Stimulated activated CD4-positive, alpha-beta T cell treated with anti-CD3 and anti-CD28 coated beads, Interleukin-2, amount 100 ng/mL, for 48 hours (primary cell): ENCODE measurements around the gene SMARCD2.
"Not testable (repeated sequence)": the region's sequence is repeated elsewhere in the genome, so short reads cannot be mapped to it uniquely, and the experiment has no call there.

Source experiments
- DNase-seq, 2 donors: peaks; one replicate each; pipeline ENCODE4 v3.0.0-alpha.2; 2020

The SMARCD2 gene

GRCh38 chr17:63842540-63843386, at the start of gene SMARCD2:
Gene SMARCD2 (minus strand): TSS chr17:63842685. CDS start chr17:63842674, 11 bp downstream.
- peak; percentile 98 to 99 for DNase-seq

GRCh38 chr17:63889026-63889848, 46.8 kb upstream of the SMARCD2 start:
- DNase-seq = not testable (repeated sequence)

DNA sequence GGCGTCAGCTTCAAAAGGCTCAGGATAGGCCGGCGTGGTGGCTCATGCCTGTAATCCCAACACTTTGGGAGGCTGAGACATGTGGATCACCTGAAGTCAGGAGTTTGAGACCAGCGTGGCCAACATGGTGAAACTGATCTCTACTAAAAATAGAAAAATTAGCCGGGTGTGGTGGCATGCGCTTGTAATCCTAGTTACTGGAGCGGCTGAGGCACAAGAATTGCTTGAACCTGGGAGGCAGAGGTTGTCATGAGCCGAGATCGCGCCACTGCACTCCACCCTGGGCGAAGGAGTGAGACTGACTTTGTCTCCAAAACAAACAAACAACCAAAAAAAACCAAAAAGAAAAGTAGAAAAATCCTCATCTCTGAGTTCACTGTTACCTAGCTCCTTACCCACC, 42.6 kb upstream of the SMARCD2 start:
- not testable (repeated sequence) for DNase-seq

DNA sequence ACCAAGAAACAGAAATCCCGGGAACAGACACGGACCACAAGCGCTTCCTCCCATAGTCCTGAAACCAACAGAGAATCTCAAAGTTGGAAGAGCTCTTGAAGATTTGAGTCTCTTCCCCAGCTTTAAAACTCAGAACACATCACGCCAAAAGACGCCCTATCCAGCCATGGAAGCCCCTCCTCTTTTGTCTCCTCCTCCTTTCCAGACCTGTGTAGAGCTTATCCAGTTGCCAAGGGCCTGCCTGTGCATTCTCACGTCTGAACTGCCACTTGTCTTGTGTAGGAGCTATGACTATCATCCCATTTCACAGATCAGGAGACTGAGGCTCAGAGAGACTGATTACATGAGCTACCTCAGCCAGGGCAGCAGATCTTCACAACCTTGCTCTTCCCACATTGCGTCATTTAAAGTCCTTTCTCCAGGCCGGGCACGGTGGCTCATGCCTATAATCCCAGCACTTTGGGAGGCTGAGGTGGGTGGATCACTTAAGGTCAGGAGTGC, 40.2 kb upstream of the SMARCD2 start:
- DNase-seq = not testable (repeated sequence)

DNA sequence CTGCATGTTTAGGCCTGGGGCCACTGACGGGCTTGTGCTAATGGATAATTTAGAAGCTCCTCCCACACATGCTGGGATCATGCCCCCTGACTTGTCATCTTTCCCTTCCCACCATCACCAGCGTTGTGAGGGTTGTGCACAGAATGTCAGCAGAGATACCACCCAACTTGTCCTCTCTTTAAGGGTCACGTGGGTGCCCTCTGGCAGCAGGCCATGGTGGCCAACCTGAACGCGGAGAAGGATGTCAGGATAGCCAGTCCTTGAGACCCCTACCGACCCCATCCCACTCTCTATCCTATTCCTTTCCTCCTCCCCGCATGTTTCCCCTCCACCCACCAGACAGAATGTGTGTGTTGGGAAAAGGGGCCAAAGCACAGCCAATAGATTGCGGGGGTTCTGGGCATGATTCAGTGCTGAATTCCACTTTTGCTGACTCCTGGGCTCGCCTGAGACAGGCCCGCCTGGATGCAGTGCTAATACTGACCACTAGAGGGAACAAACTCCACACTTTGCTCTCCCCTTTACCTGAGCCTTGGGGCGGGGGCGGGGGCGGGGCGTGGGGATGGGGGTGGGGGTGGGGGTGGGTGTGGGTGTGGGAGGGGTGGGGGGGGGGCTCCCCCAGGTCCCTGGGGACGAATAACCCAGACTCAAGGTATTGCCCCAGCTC, 39.6 kb upstream of the SMARCD2 start, which contains the start of gene GH2:
GH2 (minus strand) TSS at position 10 of the 667 bp plus-strand sequence. CDS start 143 bp downstream, outside the sequence.
- DNase-seq = peak; percentile 63 to 65

DNA sequence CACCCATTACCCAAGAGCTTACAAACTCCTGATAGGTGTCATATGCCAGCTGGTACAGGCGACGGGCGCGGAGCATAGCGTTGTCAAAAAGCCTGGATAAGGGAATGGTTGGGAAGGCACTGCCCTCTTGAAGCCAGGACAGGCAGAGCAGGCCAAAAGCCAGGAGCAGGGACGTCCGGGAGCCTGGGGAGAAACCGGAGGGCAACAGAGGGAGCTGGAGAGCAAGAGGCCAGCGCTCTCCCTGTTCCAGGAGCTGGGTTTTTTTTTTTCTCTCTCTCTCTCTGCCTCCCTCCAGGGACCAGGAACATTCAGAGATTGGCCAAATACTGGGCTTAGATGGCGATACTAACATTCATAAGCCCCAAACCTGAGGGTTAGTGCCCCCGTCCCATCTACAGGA, 38.9 kb upstream of the SMARCD2 start:
- DNase-seq = not testable (repeated sequence)

DNA sequence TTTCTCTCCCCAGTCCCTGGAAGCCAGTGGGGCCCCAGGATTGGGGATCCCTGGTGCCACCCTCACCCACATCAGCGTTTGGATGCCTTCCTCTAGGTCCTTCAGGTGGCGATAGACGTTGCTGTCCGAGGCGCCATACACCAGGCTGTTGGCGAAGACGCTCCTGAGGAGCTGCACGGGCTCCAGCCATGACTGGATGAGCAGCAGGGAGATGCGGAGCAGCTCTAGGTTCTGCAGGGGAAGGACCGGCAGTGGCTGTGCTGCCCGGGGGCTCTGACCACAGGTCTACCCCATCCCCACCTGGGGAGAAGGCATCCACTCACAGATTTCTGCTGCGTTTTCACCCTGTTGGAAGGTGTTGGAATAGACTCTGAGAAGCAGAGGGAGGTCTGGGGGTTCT, 38.2 kb upstream of the SMARCD2 start:
- DNase-seq = no peak

DNA sequence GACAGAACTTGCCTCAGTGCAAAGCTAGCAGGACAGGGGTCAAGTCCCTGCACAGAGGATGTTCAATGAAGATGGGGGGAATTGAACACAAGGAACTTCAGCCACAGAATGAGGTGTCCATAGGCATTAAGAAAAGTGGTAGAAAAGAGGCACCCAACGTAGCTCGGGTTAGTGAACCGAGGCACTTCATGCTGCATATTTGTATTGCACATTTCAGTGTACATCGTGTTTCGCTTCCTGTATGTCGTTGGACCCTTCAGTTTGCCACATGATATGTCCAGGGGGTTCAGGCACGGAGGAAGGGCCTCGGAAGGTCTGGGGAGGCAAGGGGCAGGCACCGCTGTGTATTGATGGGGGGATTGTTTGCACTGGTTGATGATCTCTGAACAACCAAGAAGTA, 35.9 kb upstream of the SMARCD2 start:
- DNase-seq = not testable (repeated sequence)

DNA sequence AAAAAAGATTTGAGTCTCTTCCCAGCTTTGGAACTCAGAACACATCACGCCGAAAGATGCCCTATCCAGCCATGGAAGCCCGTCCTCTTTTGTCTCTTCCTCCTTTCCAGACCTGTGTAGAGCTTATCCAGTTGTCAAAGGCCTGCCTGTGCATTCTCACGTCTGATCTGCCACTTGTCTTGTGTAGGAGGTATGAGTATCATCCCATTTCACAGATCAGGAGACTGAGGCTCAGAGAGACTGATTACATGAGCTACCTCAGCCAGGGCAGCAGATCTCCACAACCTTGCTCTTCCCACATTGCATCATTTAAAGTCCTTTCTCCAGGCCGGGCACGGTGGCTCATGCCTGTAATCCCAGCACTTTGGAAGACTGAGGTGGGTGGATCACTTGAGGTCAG, 32.2 kb upstream of the SMARCD2 start:
- not testable (repeated sequence) for DNase-seq

DNA sequence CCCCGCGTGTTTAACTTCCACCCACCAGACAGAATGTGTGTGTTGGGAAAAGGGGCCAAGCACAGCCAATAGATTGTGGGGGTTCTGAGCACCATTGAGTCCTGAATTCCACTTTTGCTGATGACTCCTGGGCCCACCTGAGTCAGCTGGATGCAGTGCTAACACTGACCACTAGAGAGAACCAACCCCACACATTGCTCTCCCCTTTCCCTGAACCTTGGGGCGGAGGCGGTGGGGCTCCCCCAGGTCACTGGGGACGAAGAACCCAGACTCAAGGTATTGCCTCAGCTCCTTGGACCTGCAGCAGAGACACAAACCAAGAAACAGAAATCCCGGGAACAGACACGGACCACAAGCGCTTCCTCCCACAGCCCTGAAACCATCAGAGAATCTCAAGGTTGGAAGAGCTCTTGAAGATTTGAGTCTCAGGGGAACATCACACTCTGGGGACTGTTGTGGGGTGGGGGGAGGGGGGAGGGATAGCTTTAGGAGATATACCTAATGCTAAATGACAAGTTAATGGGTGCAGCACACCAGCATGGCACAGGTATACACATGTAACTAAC, 31.7 kb upstream of the SMARCD2 start:
- DNase-seq = not testable (repeated sequence)

GRCh38 chr17:63873577-63873976, 31.1 kb upstream of the SMARCD2 start, which contains the start of gene CSH2:
Gene CSH2 (minus strand): TSS chr17:63873677. CDS start chr17:63873614, 63 bp downstream.
- not testable (repeated sequence) for DNase-seq

GRCh38 chr17:63871646-63872365, 29.3 kb upstream of the SMARCD2 start:
- not testable (repeated sequence) for DNase-seq

DNA sequence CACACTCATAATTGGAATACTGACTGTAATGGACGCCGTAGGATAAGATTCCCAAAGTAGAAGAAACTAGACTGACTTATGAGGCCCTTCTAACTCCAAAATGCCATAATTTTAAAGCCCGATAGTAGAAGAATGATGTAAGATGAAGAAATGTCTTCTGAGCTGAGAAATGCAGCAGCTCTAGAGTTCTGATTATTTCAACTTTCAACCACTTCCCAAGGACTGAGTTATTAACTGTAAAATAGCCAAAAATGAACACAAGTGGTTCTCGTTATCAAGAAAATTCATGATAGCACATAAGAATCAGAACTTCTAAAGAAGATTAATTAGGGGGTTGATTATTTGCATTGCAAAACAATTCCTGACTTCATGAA, 27.8 kb upstream of the SMARCD2 start:
- not testable (repeated sequence) for DNase-seq

- DNase-seq = not testable (repeated sequence)
Observed at GRCh38 chr17:63869491-63870291, 27.2 kb upstream of the SMARCD2 start.

DNA sequence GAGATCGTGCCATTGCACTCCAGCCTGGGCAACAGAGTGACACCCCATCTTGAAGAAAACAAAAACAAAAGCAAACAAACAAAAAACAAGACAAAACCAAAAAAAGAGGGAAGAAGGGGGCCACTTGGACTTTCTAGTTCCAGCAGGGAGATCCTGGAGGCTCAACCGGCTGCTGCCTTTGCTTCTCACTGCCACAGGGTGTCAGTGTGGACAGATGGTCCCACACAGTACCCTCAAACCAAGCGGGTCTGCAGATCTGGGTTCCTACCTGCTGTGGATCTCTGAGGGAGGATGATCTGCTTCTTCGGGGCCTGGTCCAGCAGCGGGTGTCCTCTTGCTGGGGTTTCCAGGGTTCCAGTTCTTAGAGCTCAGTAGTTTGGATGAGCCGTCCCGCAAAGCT, 24.1 kb upstream of the SMARCD2 start:
- DNase-seq = not testable (repeated sequence)

- DNase-seq = no peak
Observed at GRCh38 chr17:63859257-63859656, 16.8 kb upstream of the SMARCD2 start.

DNA sequence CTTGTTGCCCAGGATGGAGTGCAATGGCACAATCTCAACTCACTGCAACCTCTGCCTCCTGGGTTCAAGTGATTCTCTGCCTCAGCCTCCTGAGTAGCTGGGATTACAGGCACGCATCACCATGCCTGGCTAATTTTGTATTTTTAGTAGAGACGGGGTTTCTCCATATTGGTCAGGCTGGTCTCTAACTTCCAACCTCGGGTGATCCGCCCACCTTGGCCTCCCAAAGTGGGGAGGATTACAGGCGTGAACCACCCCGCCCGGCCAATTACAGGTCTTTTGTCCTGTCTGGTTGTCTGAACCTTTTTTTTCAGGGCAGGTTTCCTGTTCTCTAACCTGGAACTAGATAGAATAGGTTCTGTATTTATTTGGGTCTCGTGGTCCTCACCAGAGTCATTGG, 13.9 kb upstream of the SMARCD2 start:
- not testable (repeated sequence) for DNase-seq

- DNase-seq = no peak
Observed at GRCh38 chr17:63855185-63855584, 12.7 kb upstream of the SMARCD2 start.

- no peak for DNase-seq
Observed at GRCh38 chr17:63854709-63855108, 12.2 kb upstream of the SMARCD2 start.

DNA sequence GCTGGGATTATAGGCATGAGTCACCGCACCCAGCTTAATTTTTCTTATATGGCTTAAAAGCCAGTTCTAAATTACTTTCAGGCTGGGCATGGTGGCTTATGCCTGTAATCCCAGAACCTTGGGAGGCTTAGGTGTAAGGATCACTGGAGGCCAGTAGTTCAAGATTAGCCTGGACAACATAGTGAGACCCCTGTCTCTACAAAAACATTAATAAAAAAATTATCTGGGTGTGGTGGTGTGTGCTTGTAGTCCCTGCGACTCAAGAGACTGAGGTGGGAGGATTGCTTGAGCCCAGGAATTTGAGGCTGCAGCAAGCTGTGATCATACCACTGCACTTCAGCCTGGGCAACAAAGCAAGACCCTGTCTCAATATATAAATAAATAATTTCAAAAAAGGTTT, 10.8 kb upstream of the SMARCD2 start:
- DNase-seq = no peak

DNA sequence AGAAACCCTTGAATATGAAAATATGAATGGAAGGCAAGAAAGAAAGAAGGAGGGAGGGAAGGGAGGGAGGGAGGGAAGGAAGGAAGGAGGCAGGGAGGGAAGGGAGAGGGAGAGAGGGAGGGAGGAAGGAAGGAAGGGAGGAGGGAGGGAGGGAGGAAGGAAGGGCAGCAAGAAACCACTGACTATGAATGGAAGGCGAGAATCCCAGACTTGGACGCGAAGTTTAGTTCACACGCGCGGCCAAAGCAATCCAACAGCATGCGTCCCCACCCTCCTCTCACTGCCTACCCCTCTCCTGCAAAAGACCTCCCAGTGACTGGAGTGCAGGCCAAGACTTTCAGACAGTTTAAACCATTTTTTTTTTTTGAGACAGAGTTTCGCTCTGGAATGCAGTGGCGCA, 7.9 kb upstream of the SMARCD2 start:
- no peak for DNase-seq
